Measurements from ENCODE around the gene PDIA5.

- TF ChIP-seq CTCF (conservative IDR thresholded peaks at IDR 0.05) (no peak), ZFX (IDR thresholded peaks at IDR 0.05) (no peak)
These were observed 18.6 kb downstream of the PDIA5 start for GRCh38 chr3:123085293-123085931.
